Measurements from ENCODE around the gene MOCS1.

The MOCS1 gene

DNA sequence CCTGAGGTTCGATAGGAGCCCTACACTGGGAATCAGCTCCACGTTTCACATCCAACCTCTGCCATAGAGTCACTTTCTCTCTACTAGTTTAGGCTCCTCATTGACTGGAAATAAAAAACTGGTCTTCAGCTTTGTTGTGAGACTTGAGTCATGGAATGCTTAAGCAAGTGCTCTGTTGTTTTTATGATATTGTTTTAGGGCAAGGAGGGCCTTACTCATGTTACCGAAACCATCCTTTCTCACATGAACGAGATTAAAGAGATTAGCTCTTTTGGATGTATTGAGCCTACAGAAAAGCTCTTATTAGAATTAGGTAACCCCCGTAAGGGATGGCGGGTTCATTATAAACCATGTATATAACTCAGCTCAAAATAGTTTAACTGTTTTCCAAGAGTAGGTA is 6.9 kb upstream of the MOCS1 start:
- H3K4me1 ChIP-seq (ENCODE audit: control insufficient read depth in 1 of 2, insufficient read depth in 1 of 2, low read depth in 1 of 2, low read length in 1 of 2) = no peaks in the 10 kb centered on the region
- H3K9me3 ChIP-seq = no peaks in the 10 kb centered on the region
- no peak for TF ChIP-seq CTCF (IDR thresholded peaks at IDR 0.05)
- no peaks in the 10 kb centered on the region for H3K36me3 ChIP-seq
- H3K27ac ChIP-seq = no peak overlapping the region
- H3K27me3 ChIP-seq = peaks cover 25% of the 10 kb centered on the region
- no peak overlapping the region for H3K4me3 ChIP-seq (ENCODE audit: low read depth in 1 of 2, low read length in 1 of 2)

- no peaks in the 10 kb centered on the region for H3K36me3 ChIP-seq
- peaks cover 46% of the 10 kb centered on the region for H3K27me3 ChIP-seq
- no peaks in the 10 kb centered on the region for H3K4me1 ChIP-seq (ENCODE audit: control insufficient read depth in 1 of 2, insufficient read depth in 1 of 2, low read depth in 1 of 2, low read length in 1 of 2)
- no peak overlapping the region for H3K4me3 ChIP-seq (ENCODE audit: low read depth in 1 of 2, low read length in 1 of 2)
- no peak overlapping the region for H3K27ac ChIP-seq
- no peaks in the 10 kb centered on the region for H3K9me3 ChIP-seq
- TF ChIP-seq CTCF (IDR thresholded peaks at IDR 0.05) = no peak
Observed at GRCh38 chr6:39938773-39939654, 4.8 kb upstream of the MOCS1 start.

GRCh38 chr6:39937686-39938333 is 3.5 kb upstream of the MOCS1 start:
- no peak for TF ChIP-seq CTCF (IDR thresholded peaks at IDR 0.05)
- Histone ChIP-seq H3K27me3 (peaks cover 58% of the 10 kb centered on the region), H3K4me1 (ENCODE audit: control insufficient read depth in 1 of 2, insufficient read depth in 1 of 2, low read depth in 1 of 2, low read length in 1 of 2) (no peaks in the 10 kb centered on the region), H3K9me3 (no peaks in the 10 kb centered on the region), H3K4me3 (ENCODE audit: low read depth in 1 of 2, low read length in 1 of 2) (no peak overlapping the region), H3K27ac (no peak overlapping the region), H3K36me3 (no peaks in the 10 kb centered on the region)

GRCh38 chr6:39936857-39937256 is 2.6 kb upstream of the MOCS1 start:
- no peaks in the 10 kb centered on the region for H3K36me3 ChIP-seq
- H3K4me1 ChIP-seq (ENCODE audit: control insufficient read depth in 1 of 2, insufficient read depth in 1 of 2, low read depth in 1 of 2, low read length in 1 of 2) = no peaks in the 10 kb centered on the region
- no peak overlapping the region for H3K27ac ChIP-seq
- no peaks in the 10 kb centered on the region for H3K9me3 ChIP-seq
- TF ChIP-seq CTCF (IDR thresholded peaks at IDR 0.05) = no peak
- H3K27me3 ChIP-seq = peaks cover 68% of the 10 kb centered on the region
- no peak overlapping the region for H3K4me3 ChIP-seq (ENCODE audit: low read depth in 1 of 2, low read length in 1 of 2)

DNA sequence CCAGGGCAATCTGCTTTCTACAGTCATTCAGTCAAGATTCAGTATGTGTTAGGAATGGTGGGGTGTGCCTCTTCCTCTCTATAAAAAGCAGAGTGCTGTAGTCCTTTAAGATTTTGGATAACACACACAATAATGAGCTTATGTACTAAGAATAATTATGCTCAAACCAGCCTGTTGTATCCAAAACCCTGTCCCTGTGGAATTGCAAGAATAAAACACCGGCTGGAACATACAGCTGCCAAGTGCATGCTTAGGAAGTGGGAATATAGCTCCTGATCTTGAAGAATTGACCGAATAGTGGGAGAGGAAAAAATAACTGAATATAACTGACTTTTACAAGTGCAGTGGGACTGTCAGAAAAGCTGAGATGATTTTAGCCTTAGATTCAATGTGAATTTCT is 979 bp upstream of the MOCS1 start:
- Histone ChIP-seq H3K36me3 (no peaks in the 10 kb centered on the region), H3K27me3 (peaks cover 78% of the 10 kb centered on the region), H3K9me3 (no peaks in the 10 kb centered on the region), H3K27ac (no peak overlapping the region), H3K4me3 (ENCODE audit: low read depth in 1 of 2, low read length in 1 of 2) (no peak overlapping the region), H3K4me1 (ENCODE audit: control insufficient read depth in 1 of 2, insufficient read depth in 1 of 2, low read depth in 1 of 2, low read length in 1 of 2) (no peaks in the 10 kb centered on the region)
- no peak for TF ChIP-seq CTCF (IDR thresholded peaks at IDR 0.05)

All from neutrophil (primary cell).